Neural progenitor cell (in vitro differentiated cells): ENCODE data around the gene MYL2. TPM values are rescaled to one million over a fixed set of nuclear protein-coding genes. Genes with fewer than 3 reads are reported as not detected.

Source experiments
- DNase-seq: peaks from one replicate; pipeline ENCODE4 v3.0.0-alpha.2; 2016; ENCODE audit warnings: low spot score
- H2AFZ ChIP-seq: fragments of 200-600 bp; sonication (generic); replicated peaks from 2 replicates; pipeline ENCODE4 v1.6.1; 2016; ENCODE audit warnings: antibody characterized with exemption
- H3F3A ChIP-seq: fragments of 200-600 bp; sonication (generic); 2 replicates; pipeline ENCODE4 v1.6.1; 2016; ENCODE audit warnings: antibody characterized with exemption, low read depth
- H3K27ac ChIP-seq: fragments of 200-600 bp; sonication (generic); 2 replicates; pipeline ENCODE4 v1.5.1; 2016; ENCODE audit warnings: mild to moderate bottlenecking
- H3K27me3 ChIP-seq: fragments of 200-600 bp; sonication (generic); 2 replicates; pipeline ENCODE4 v1.6.1; 2016; ENCODE audit warnings: mild to moderate bottlenecking, moderate library complexity
- H3K36me3 ChIP-seq: fragments of 200-600 bp; sonication (generic); 2 replicates; pipeline ENCODE4 v1.5.1; 2016
- H3K4me1 ChIP-seq: fragments of 200-600 bp; sonication (generic); 2 replicates; pipeline ENCODE4 v1.6.1; 2016; ENCODE audit warnings: mixed run types
- H3K4me2 ChIP-seq: fragments of 200-600 bp; sonication (generic); 2 replicates; pipeline ENCODE4 v1.6.1; 2016
- H3K4me3 ChIP-seq: fragments of 200-600 bp; sonication (generic); 2 replicates; pipeline ENCODE4 v1.5.1; 2016
- H3K79me2 ChIP-seq: fragments of 200-600 bp; sonication (generic); 2 replicates; pipeline ENCODE4 v1.6.1; 2016; ENCODE audit warnings: low read depth
- H3K9ac ChIP-seq: fragments of 200-600 bp; sonication (generic); 2 replicates; pipeline ENCODE4 v1.6.1; 2016
- H3K9me3 ChIP-seq: fragments of 200-600 bp; sonication (generic); 2 replicates; pipeline ENCODE4 v1.5.1; 2016; ENCODE audit warnings: low read depth
- H4K20me1 ChIP-seq: fragments of 200-600 bp; sonication (generic); 2 replicates; pipeline ENCODE4 v1.6.1; 2016; ENCODE audit warnings: low read depth
- H3K27ac Mint-ChIP-seq: 3 replicates; pipeline ENCODE4 v1.8.0; 2021; ENCODE audit warnings: mixed read lengths
- H3K27me3 Mint-ChIP-seq: 2 replicates; pipeline ENCODE4 v1.8.0; 2022; ENCODE audit warnings: low read depth, mild to moderate bottlenecking, inconsistent platforms, moderate library complexity, mixed read lengths; ENCODE audit not compliant: insufficient read depth
- H3K36me3 Mint-ChIP-seq: 3 replicates; pipeline ENCODE4 v1.8.0; 2021; ENCODE audit warnings: mixed read lengths
- H3K4me1 Mint-ChIP-seq: 3 replicates; pipeline ENCODE4 v1.8.0; 2021; ENCODE audit warnings: mixed read lengths
- H3K4me3 Mint-ChIP-seq: 3 replicates; pipeline ENCODE4 v1.8.0; 2021; ENCODE audit warnings: mild to moderate bottlenecking, moderate library complexity, mixed read lengths
- H3K9me3 Mint-ChIP-seq: 3 replicates; pipeline ENCODE4 v1.8.0; 2020; ENCODE audit warnings: mixed read lengths
- EZH2 ChIP-seq: fragments of 200-600 bp; sonication (generic); IDR thresholded peaks from 2 replicates; pipeline ENCODE4 v1.6.1; 2017; ENCODE audit warnings: antibody characterized with exemption, mild to moderate bottlenecking, moderate library complexity
- EZH2phosphoT487 ChIP-seq: fragments of 200-600 bp; sonication (generic); IDR thresholded peaks from 2 replicates; pipeline ENCODE4 v1.6.1; 2017; ENCODE audit warnings: antibody characterized with exemption
- total RNA-seq: library from RNA; depleted of rRNA; stranded (reverse); fragments of >200 nt; gene quantifications from 2 replicates; pipeline ENCODE4 v1.2.3, GENCODE V29; 2015; ENCODE audit warnings: low replicate concordance
- TF ChIP-seq, protein P1 (sequence below): fragments of 200-600 bp; sonication (generic); IDR thresholded peaks from 2 replicates; pipeline ENCODE4 v1.5.1; 2017; ENCODE audit warnings: antibody characterized with exemption, mild to moderate bottlenecking

MYL2 gene
- total RNA-seq, 1 donor from 2014 or later = not detected

DNA sequence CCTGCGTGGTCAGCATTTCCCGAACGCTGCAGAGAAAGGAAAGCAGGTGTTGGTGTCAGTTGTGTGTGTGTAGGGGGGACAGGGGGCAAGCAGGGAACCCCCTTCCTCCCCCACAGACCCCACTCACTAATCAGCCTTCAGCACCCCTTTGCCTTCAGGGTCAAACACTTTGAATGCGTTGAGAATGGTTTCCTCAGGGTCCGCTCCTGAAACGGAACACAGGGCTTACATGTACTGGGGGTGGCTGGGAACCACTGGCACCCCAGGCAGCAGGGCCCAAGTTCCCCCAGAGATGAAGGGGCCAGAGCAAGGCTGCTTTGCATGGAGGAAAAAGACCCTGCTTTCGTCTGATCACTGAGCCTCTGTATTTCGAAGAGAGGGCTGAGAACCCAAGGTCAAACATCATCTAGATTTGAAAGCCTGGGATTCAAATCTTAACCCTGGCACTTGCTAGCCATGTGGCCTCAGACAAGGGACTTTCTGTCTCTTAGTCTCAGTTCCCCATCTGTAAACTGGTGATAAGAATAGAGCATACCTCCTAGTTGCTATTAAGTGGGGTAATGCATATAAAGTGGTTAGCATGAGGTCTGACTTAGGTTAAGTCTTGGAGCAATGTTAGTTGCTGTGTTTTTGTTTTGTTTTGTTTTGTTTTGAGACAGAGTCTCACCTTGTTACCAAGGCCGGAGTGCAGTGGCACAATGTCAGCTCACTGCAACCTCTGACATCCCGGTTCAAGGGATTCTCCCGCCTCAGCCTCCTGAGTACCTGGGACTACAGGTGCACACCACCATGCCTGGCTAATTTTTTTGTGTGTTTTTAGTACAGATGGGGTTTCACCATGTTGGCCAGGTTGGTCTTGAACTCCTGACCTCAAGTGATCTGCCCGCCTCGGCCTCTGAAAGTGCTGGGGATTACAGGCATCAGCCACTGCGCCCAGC, 7.0 kb downstream of the MYL2 start:
- no peaks in the 10 kb centered on the region for H3K36me3 ChIP-seq
- H3K79me2 ChIP-seq = no peaks in the 10 kb centered on the region
- no peak overlapping the region for H3K4me3 ChIP-seq
- no peaks in the 10 kb centered on the region for H3K9me3 ChIP-seq
- H3K27ac ChIP-seq = no peak overlapping the region
- H3F3A ChIP-seq = no peaks in the 10 kb centered on the region
- no peaks in the 10 kb centered on the region for H3K36me3 Mint-ChIP-seq
- TF ChIP-seq EZH2 (no peak), EZH2phosphoT487 (no peak)
- TF ChIP-seq, protein P1, sequence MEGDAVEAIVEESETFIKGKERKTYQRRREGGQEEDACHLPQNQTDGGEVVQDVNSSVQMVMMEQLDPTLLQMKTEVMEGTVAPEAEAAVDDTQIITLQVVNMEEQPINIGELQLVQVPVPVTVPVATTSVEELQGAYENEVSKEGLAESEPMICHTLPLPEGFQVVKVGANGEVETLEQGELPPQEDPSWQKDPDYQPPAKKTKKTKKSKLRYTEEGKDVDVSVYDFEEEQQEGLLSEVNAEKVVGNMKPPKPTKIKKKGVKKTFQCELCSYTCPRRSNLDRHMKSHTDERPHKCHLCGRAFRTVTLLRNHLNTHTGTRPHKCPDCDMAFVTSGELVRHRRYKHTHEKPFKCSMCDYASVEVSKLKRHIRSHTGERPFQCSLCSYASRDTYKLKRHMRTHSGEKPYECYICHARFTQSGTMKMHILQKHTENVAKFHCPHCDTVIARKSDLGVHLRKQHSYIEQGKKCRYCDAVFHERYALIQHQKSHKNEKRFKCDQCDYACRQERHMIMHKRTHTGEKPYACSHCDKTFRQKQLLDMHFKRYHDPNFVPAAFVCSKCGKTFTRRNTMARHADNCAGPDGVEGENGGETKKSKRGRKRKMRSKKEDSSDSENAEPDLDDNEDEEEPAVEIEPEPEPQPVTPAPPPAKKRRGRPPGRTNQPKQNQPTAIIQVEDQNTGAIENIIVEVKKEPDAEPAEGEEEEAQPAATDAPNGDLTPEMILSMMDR = no peak
- H3K4me3 Mint-ChIP-seq = no peak overlapping the region
- no peaks in the 10 kb centered on the region for H4K20me1 ChIP-seq
- H3K9ac ChIP-seq = no peak overlapping the region
- DNase-seq = no peak
- no peaks in the 10 kb centered on the region for H3K4me1 ChIP-seq
- H3K27ac Mint-ChIP-seq = no peak overlapping the region
- no peak overlapping the region for H3K4me2 ChIP-seq
- H3K27me3 ChIP-seq = no peaks in the 10 kb centered on the region
- peaks cover 9% of the 10 kb centered on the region for H3K27me3 Mint-ChIP-seq
- H3K4me1 Mint-ChIP-seq = peaks cover 11% of the 10 kb centered on the region
- H2AFZ ChIP-seq = no peak overlapping the region
- H3K9me3 Mint-ChIP-seq = no peaks in the 10 kb centered on the region

DNA sequence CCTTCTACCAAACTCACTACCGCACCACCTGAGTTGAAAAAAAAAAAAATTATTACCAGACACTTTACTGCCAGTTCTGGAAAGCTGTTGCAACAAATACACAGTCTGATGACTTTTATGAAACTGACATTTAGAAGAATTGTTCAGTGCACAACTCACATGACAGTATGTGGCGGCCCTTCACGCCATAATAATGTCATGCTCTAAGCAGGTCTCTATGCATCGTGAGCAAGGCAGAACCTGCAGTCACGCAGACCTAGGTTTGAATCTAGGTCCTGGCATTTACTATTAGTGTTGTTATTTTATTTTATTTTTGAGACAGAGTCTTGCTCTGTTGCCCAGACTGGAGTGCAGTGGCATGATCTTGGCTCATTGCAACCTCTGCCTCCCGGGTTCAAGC, 8.1 kb downstream of the MYL2 start:
- Mint-ChIP-seq H3K9me3 (no peaks in the 10 kb centered on the region), H3K27me3 (peaks cover 7% of the 10 kb centered on the region), H3K27ac (no peak overlapping the region), H3K4me3 (no peak overlapping the region), H3K4me1 (peaks cover 2% of the 10 kb centered on the region), H3K36me3 (no peaks in the 10 kb centered on the region)
- Histone ChIP-seq H3K4me2 (no peak overlapping the region), H3F3A (no peaks in the 10 kb centered on the region), H2AFZ (no peak overlapping the region), H3K9ac (no peak overlapping the region), H3K36me3 (no peaks in the 10 kb centered on the region), H3K27ac (no peak overlapping the region), H3K9me3 (no peaks in the 10 kb centered on the region), H3K4me1 (no peaks in the 10 kb centered on the region), H4K20me1 (no peaks in the 10 kb centered on the region), H3K79me2 (no peaks in the 10 kb centered on the region), H3K27me3 (no peaks in the 10 kb centered on the region), H3K4me3 (no peak overlapping the region)
- no peak for DNase-seq
- TF ChIP-seq, protein P1 = no peak
- TF ChIP-seq EZH2 (no peak), EZH2phosphoT487 (no peak)

- peak overlapping the region; percentile 73 for H2AFZ ChIP-seq
- no peak overlapping the region for H3K27ac ChIP-seq
- H3K4me3 Mint-ChIP-seq = no peak overlapping the region
- H3K4me1 Mint-ChIP-seq = peaks cover 2% of the 10 kb centered on the region
- H3K4me3 ChIP-seq = no peak overlapping the region
- no peak overlapping the region for H3K4me2 ChIP-seq
- no peaks in the 10 kb centered on the region for H3K9me3 Mint-ChIP-seq
- no peak overlapping the region for H3K27ac Mint-ChIP-seq
- H3K27me3 ChIP-seq = no peaks in the 10 kb centered on the region
- no peaks in the 10 kb centered on the region for H3K79me2 ChIP-seq
- H3K4me1 ChIP-seq = no peaks in the 10 kb centered on the region
- no peak overlapping the region for H3K9ac ChIP-seq
- H3K36me3 Mint-ChIP-seq = no peaks in the 10 kb centered on the region
- peaks cover 5% of the 10 kb centered on the region for H3F3A ChIP-seq
- TF ChIP-seq, protein P1 = no peak
- H4K20me1 ChIP-seq = no peaks in the 10 kb centered on the region
- H3K9me3 ChIP-seq = no peaks in the 10 kb centered on the region
- DNase-seq = no peak
- H3K36me3 ChIP-seq = no peaks in the 10 kb centered on the region
- H3K27me3 Mint-ChIP-seq = peaks cover 9% of the 10 kb centered on the region
Measured at GRCh38 chr12:110908377-110909152, 11.8 kb downstream of the MYL2 start.
